ENCODE data around the gene SLC46A2. TPM values are rescaled to one million over a fixed set of nuclear protein-coding genes. Genes with fewer than 3 reads are reported as not detected.

SLC46A2 gene
- total and polyA plus RNA-seq, 2 experiments from 2014 or later: 0.11 TPM; not detected in 1

- no peak overlapping the region for H3K4me2 ChIP-seq
- peaks cover 12% of the 10 kb centered on the region for H3K27me3 Mint-ChIP-seq (ENCODE audit: insufficient read depth, low read depth, poor library complexity)
- H3K36me3 Mint-ChIP-seq (ENCODE audit: low read depth): no peaks in the 10 kb centered on the region
- H3K27ac Mint-ChIP-seq: no peak overlapping the region; the same call in 1 of the 2 replicates
- no peaks in the 10 kb centered on the region for H4K20me1 ChIP-seq (replicated peaks; ENCODE audit: insufficient read depth)
- H3F3A ChIP-seq (replicated peaks; ENCODE audit: low read depth): no peaks in the 10 kb centered on the region
- no peaks in the 10 kb centered on the region for H3K9me2 ChIP-seq (ENCODE audit: insufficient read depth)
- H3K9me3 Mint-ChIP-seq: 0 out of 3 replicates have a peak, but pooled peaks cover 3% of the 10 kb centered on the region
- no peak overlapping the region for H3K27ac ChIP-seq (ENCODE audit: low read depth)
- DNase-seq (ENCODE audit: low spot score): no peak
- no peak for ATAC-seq
- TF ChIP-seq, protein P1, sequence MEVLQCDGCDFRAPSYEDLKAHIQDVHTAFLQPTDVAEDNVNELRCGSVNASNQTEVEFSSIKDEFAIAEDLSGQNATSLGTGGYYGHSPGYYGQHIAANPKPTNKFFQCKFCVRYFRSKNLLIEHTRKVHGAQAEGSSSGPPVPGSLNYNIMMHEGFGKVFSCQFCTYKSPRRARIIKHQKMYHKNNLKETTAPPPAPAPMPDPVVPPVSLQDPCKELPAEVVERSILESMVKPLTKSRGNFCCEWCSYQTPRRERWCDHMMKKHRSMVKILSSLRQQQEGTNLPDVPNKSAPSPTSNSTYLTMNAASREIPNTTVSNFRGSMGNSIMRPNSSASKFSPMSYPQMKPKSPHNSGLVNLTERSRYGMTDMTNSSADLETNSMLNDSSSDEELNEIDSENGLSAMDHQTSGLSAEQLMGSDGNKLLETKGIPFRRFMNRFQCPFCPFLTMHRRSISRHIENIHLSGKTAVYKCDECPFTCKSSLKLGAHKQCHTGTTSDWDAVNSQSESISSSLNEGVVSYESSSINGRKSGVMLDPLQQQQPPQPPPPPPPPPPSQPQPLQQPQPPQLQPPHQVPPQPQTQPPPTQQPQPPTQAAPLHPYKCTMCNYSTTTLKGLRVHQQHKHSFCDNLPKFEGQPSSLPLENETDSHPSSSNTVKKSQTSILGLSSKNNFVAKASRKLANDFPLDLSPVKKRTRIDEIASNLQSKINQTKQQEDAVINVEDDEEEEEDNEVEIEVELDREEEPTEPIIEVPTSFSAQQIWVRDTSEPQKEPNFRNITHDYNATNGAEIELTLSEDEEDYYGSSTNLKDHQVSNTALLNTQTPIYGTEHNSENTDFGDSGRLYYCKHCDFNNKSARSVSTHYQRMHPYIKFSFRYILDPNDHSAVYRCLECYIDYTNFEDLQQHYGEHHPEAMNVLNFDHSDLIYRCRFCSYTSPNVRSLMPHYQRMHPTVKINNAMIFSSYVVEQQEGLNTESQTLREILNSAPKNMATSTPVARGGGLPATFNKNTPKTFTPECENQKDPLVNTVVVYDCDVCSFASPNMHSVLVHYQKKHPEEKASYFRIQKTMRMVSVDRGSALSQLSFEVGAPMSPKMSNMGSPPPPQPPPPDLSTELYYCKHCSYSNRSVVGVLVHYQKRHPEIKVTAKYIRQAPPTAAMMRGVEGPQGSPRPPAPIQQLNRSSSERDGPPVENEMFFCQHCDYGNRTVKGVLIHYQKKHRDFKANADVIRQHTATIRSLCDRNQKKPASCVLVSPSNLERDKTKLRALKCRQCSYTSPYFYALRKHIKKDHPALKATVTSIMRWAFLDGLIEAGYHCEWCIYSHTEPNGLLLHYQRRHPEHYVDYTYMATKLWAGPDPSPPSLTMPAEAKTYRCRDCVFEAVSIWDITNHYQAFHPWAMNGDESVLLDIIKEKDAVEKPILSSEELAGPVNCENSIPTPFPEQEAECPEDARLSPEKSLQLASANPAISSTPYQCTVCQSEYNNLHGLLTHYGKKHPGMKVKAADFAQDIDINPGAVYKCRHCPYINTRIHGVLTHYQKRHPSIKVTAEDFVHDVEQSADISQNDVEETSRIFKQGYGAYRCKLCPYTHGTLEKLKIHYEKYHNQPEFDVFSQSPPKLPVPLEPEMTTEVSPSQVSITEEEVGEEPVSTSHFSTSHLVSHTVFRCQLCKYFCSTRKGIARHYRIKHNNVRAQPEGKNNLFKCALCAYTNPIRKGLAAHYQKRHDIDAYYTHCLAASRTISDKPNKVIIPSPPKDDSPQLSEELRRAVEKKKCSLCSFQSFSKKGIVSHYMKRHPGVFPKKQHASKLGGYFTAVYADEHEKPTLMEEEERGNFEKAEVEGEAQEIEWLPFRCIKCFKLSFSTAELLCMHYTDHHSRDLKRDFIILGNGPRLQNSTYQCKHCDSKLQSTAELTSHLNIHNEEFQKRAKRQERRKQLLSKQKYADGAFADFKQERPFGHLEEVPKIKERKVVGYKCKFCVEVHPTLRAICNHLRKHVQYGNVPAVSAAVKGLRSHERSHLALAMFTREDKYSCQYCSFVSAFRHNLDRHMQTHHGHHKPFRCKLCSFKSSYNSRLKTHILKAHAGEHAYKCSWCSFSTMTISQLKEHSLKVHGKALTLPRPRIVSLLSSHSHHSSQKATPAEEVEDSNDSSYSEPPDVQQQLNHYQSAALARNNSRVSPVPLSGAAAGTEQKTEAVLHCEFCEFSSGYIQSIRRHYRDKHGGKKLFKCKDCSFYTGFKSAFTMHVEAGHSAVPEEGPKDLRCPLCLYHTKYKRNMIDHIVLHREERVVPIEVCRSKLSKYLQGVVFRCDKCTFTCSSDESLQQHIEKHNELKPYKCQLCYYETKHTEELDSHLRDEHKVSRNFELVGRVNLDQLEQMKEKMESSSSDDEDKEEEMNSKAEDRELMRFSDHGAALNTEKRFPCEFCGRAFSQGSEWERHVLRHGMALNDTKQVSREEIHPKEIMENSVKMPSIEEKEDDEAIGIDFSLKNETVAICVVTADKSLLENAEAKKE (CRISPR knock-in tag; IDR thresholded peaks at IDR 0.05): no peak
- TF ChIP-seq REST (IDR thresholded peaks at IDR 0.05; ENCODE audit: unreplicated experiment): no peak
- TF ChIP-seq CTCF (conservative IDR thresholded peaks at IDR 0.05; ENCODE audit: low read depth in 2 of 2): no peak
- no peak for TF ChIP-seq JUNB (IDR thresholded peaks at IDR 0.05; ENCODE audit: unreplicated experiment)
- no peak for TF ChIP-seq CREB1 (CRISPR knock-in tag; IDR thresholded peaks at IDR 0.05; ENCODE audit: low read depth)
- no peak for TF ChIP-seq ZNF331 (CRISPR knock-in tag; IDR thresholded peaks at IDR 0.05; ENCODE audit: low read depth)
- TF ChIP-seq ZNF114 (CRISPR knock-in tag; IDR thresholded peaks at IDR 0.05): no peak
- no peak for TF ChIP-seq EZH2phosphoT487 (IDR thresholded peaks at IDR 0.05; ENCODE audit: unreplicated experiment)
- H2AFZ ChIP-seq: no peak overlapping the region
- no peak overlapping the region for H3K4me3 Mint-ChIP-seq
- H3K36me3 ChIP-seq (ENCODE audit: insufficient read depth): no peaks in the 10 kb centered on the region; the same call in 1 of the 2 replicates
- no peaks in the 10 kb centered on the region for H3K4me1 ChIP-seq (ENCODE audit: insufficient read depth)
- H3K79me2 ChIP-seq (replicated peaks; ENCODE audit: insufficient read depth): no peaks in the 10 kb centered on the region
- 0 out of 3 replicates have a peak, but pooled peaks cover 3% of the 10 kb centered on the region for H3K4me1 Mint-ChIP-seq
- no peaks in the 10 kb centered on the region for H3K27me3 ChIP-seq (ENCODE audit: insufficient read depth)
- no peak overlapping the region for H3K4me3 ChIP-seq
These were observed 32.0 kb downstream of the SLC46A2 start for GRCh38 chr9:112858625-112859147.
